Activated CD8-positive, alpha-beta T cell treated with anti-CD3 and anti-CD28 coated beads for 36 hours (primary cell): ENCODE results near the gene NLRP6. TPM values are rescaled to one million over a fixed set of nuclear protein-coding genes. Genes with fewer than 3 reads are reported as not detected.
A peak's percentile ranks its signal among the peaks of the same experiment; 100 is the strongest.

Experiments used
- ATAC-seq: fragments of 200-7000 bp; cut with Tn5 transposase; one replicate; pipeline ENCODE4 v1.10.0; 2021; ENCODE audit warnings: mild to moderate bottlenecking, moderate library complexity
- CTCF ChIA-PET: fragments of 350-600 bp; sonication (Branson Sonifier 250); formaldehyde crosslinking; loops from one replicate; lab custom pipeline; 2021; ENCODE audit warnings: antibody characterized with exemption; lab: Charles Lee
- POLR2A ChIA-PET: fragments of 350-600 bp; sonication (Branson Sonifier 250); formaldehyde crosslinking; loops from one replicate; lab custom pipeline; 2021; ENCODE audit warnings: antibody characterized with exemption; lab: Charles Lee
- DNase-seq: peaks from one replicate; pipeline ENCODE4 v3.0.0-alpha.2; 2020
- H3K27ac Mint-ChIP-seq: one replicate; pipeline ENCODE4 v1.8.0; 2021; ENCODE audit warnings: mild to moderate bottlenecking, mixed read lengths
- H3K27me3 Mint-ChIP-seq: one replicate; pipeline ENCODE4 v1.8.0; 2021; ENCODE audit warnings: mixed read lengths
- H3K36me3 Mint-ChIP-seq: one replicate; pipeline ENCODE4 v1.8.0; 2021; ENCODE audit warnings: low read depth, mixed read lengths
- H3K4me1 Mint-ChIP-seq: one replicate; pipeline ENCODE4 v1.8.0; 2021; ENCODE audit warnings: low read depth, mixed read lengths
- H3K4me3 Mint-ChIP-seq: one replicate; pipeline ENCODE4 v1.8.0; 2021; ENCODE audit warnings: mild to moderate bottlenecking, moderate library complexity, mixed read lengths
- H3K9me3 Mint-ChIP-seq: one replicate; pipeline ENCODE4 v1.8.0; 2021; ENCODE audit warnings: mixed read lengths
- intact Hi-C: fragments of 100-400 bp; cut with micrococcal nuclease; formaldehyde crosslinking; loops from one replicate; pipeline ENCODE4 v1.10.0; 2022
- total RNA-seq, 2 experiments: library from RNA; stranded (reverse); gene quantifications; one replicate each; pipeline ENCODE4 v1.2.3, GENCODE V29; 2021
- TF ChIP-seq, protein P1 (sequence below): fragments of 200-600 bp; IDR thresholded peaks from one replicate; pipeline ENCODE4 v1.8.0; 2022; ENCODE audit warnings: antibody characterized with exemption, mild to moderate bottlenecking

NLRP6 gene
- total RNA-seq, 2 experiments from 2014 or later: 3.3 to 3.4 TPM

DNA sequence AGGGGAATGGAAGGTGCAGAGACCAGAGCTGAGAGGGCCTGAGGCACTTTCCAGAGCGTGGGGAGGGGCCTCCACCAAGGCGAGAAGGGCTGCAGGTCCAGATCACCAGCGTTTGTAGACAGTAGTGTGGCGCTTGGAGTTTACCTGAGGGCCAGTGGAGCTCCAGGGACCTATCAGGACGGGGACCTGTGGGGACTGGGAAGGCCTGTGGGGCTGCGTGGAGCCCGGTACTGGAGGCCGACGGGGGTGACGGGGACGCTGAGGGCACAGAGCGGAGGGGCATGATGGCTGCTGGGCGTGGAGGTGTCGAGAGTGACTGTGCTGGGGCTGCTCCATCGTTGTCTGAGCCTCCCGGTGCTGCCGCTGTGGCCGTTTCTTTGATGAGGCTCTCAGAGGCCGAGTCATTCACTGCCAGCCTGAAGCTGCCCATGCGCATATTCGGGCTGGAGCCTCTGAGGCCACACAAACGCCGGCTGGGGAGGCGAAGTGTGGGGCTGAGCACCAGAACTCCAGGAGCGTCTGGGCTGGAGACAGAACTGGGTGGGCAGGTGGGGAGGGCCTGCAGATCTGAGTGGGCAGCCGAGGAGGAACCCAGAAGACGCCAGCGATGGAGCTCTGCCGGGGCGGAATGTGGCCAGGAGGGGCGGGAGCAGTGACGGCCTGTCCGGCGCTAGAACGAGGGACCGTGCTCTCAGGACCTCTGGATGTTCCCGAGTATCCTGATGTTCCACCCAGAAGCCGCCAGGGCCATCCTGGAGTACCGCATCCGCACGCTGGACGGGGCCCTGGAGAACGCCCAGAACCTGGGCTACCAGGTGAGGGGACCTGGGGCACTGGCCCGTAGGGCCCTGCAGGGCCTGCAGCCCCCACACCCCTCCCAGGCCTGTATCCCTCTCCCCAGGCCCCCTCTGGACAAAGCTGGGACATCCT, 13.3 kb downstream of the NLRP6 start:
- ChIA-PET POLR2A (interaction anchor here (0.9 to 6.2 kb wide), 7 partner anchors 9 to 82 kb away, joined by 3 to 67 read pairs (median 4); partner anchors contain the start of gene NLRP6), CTCF (interaction anchor here (1.4 to 2.2 kb wide), 4 partner anchors 11 to 73 kb away, joined by 5 to 16 read pairs (median 8); no protein-coding TSS in a partner anchor)
- Mint-ChIP-seq H3K4me3 (peak overlapping the region; percentile 85), H3K27ac (peak overlapping the region; percentile 89), H3K9me3 (no peaks in the 10 kb centered on the region), H3K27me3 (no peaks in the 10 kb centered on the region), H3K36me3 (peaks cover 47% of the 10 kb centered on the region), H3K4me1 (peaks cover 30% of the 10 kb centered on the region)
- DNase-seq: peak; percentile 2
- TF ChIP-seq, protein P1, sequence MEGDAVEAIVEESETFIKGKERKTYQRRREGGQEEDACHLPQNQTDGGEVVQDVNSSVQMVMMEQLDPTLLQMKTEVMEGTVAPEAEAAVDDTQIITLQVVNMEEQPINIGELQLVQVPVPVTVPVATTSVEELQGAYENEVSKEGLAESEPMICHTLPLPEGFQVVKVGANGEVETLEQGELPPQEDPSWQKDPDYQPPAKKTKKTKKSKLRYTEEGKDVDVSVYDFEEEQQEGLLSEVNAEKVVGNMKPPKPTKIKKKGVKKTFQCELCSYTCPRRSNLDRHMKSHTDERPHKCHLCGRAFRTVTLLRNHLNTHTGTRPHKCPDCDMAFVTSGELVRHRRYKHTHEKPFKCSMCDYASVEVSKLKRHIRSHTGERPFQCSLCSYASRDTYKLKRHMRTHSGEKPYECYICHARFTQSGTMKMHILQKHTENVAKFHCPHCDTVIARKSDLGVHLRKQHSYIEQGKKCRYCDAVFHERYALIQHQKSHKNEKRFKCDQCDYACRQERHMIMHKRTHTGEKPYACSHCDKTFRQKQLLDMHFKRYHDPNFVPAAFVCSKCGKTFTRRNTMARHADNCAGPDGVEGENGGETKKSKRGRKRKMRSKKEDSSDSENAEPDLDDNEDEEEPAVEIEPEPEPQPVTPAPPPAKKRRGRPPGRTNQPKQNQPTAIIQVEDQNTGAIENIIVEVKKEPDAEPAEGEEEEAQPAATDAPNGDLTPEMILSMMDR: no peak
- intact Hi-C loops: no loop called here
- ATAC-seq: no peak

DNA sequence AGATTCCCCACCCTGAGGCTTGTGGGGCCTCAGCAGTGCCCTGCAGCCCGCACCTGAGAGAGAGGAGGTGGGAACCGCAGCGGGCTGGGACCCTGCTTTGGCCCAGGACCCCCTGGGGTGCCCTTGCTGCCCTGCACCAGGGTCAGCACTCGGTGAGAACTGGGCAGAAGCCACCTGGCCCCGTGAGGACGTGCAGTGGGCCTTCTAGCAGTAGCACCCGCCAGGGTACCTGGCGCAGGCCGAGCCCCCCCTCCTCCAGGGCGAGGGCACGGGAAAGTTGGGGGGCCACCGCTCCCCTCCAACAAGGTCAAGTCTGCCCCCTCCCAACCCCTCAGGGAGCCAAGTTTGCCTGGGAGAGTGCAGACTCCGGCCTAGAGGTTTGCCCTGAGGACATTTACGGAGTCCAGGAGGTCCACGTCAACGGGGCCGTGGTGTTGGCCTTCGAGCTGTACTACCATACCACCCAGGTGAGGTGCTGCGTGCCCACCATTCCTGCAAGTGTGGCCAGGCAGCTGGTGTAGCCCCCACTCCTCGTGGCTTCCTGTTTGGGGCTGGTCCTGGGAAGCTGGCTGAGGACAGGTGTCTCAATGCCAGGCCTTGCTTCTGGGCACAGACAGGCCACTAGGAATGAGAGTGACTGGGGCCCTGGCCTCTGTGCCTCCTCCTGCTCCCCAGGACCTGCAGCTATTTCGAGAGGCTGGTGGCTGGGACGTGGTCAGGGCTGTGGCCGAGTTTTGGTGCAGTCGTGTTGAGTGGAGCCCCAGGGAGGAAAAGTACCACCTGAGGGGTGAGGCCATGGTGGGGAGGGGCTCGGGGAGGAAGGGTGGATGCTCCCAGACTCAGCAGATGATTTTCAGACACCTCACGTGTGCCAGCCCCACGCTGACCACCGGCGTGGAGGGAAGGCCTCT, 14.3 kb downstream of the NLRP6 start:
- ChIA-PET POLR2A (interaction anchor here (0.8 to 6.2 kb wide), 6 partner anchors 8 to 55 kb away, joined by 3 to 67 read pairs (median 16); partner anchors contain the start of genes NLRP6 and PSMD13), CTCF (interaction anchor here (1.0 kb wide), 1 partner anchor 42 kb away, joined by 4 read pairs; no protein-coding TSS in a partner anchor)
- Mint-ChIP-seq H3K27me3 (no peaks in the 10 kb centered on the region), H3K36me3 (peaks cover 47% of the 10 kb centered on the region), H3K27ac (no peak overlapping the region), H3K4me3 (peak overlapping the region; percentile 31), H3K4me1 (peaks cover 31% of the 10 kb centered on the region), H3K9me3 (no peaks in the 10 kb centered on the region)
- ATAC-seq (no peak), DNase-seq (peak; percentile 4)
- intact Hi-C loops: no loop called here
- TF ChIP-seq, protein P1: no peak

DNA sequence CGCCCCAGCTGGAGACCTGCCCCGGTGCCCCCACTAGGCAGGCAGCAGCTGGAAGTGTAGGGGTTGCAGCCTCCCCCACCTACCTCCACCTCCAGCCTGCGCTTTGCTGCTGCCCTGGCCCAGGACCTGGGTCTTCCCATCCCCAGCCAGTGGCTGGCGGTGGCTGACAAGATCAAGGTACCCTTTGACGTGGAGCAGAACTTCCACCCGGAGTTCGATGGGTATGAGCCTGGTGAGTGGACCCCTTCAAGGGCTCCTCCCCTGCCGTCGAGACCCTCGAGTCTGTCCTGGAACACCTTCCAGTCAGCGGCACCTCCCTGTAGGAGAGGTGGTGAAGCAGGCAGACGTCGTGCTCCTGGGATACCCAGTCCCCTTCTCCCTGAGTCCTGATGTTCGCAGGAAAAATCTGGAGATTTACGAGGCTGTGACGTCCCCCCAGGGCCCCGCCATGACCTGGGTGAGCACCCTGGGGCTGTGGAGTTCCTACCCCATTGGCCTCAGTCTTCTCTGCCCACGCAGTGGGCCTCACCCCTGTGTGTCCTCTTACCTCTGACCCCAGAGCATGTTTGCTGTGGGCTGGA, 15.2 kb downstream of the NLRP6 start:
- Mint-ChIP-seq H3K27me3 (no peaks in the 10 kb centered on the region), H3K9me3 (no peaks in the 10 kb centered on the region), H3K4me3 (no peak overlapping the region), H3K36me3 (peaks cover 39% of the 10 kb centered on the region), H3K4me1 (peaks cover 37% of the 10 kb centered on the region), H3K27ac (no peak overlapping the region)
- DNase-seq (peak; percentile 4), ATAC-seq (no peak)
- POLR2A ChIA-PET: interaction anchor here (0.8 to 5.3 kb wide), 5 partner anchors 8 to 56 kb away, joined by 3 to 33 read pairs (median 4); partner anchors contain the start of genes NLRP6 and PSMD13
- intact Hi-C loops: no loop called here
- CTCF ChIA-PET: interaction anchor here (0.9 to 1.0 kb wide), 2 partner anchors 10 to 43 kb away, joined by 3 to 4 read pairs; no protein-coding TSS in a partner anchor
- TF ChIP-seq, protein P1: no peak

DNA sequence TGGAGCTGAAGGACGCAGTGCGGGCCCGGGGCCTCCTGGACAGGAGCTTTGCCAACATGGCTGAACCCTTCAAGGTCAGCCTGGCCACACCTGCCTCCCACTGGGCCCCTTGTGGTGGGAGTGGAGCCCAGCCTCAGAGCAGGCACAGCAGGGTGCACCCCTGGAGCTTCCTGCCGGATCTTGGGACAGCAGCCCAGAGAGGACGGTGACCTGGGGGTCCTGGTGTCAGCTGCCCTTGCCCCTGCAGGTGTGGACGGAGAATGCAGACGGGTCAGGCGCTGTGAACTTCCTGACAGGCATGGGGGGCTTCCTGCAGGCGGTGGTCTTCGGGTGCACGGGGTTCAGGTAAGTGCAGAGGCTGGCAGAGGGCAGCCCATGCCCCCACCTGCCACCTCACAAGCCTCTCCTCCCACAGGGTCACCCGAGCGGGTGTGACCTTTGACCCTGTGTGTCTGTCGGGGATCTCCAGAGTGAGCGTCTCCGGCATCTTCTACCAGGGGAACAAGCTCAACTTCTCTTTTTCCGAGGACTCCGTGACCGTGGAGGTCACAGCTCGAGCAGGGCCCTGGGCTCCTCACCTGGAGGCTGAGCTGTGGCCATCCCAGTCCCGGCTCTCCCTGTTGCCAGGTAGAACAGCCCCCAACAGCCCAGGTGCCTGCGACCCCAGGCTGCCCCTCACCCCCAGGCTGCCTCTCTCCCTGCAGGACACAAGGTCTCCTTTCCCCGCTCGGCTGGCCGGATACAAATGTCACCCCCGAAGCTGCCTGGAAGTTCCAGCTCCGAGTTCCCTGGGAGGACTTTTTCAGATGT, 15.8 kb downstream of the NLRP6 start:
- Mint-ChIP-seq H3K9me3 (no peaks in the 10 kb centered on the region), H3K4me1 (peaks cover 42% of the 10 kb centered on the region), H3K36me3 (peaks cover 39% of the 10 kb centered on the region), H3K27me3 (no peaks in the 10 kb centered on the region), H3K4me3 (no peak overlapping the region), H3K27ac (no peak overlapping the region)
- intact Hi-C loops: no loop called here
- ChIA-PET POLR2A (interaction anchor here (1.0 to 3.8 kb wide), 4 partner anchors 9 to 155 kb away, joined by 3 to 33 read pairs (median 4); partner anchors contain the start of gene NLRP6), CTCF (interaction anchor here (0.9 kb wide), 1 partner anchor 9 kb away, joined by 3 read pairs; no protein-coding TSS in a partner anchor)
- ATAC-seq (no peak), DNase-seq (peak; percentile 4)
- TF ChIP-seq, protein P1: no peak
